Measurements from ENCODE around the gene AGT. TPM values are rescaled to one million over a fixed set of nuclear protein-coding genes. Genes with fewer than 3 reads are reported as not detected.

AGT gene
- polyA plus RNA-seq, 1 donor (not counting 4 experiments of a cell fraction or from before 2014, with no cell fraction given), result not detected

DNA sequence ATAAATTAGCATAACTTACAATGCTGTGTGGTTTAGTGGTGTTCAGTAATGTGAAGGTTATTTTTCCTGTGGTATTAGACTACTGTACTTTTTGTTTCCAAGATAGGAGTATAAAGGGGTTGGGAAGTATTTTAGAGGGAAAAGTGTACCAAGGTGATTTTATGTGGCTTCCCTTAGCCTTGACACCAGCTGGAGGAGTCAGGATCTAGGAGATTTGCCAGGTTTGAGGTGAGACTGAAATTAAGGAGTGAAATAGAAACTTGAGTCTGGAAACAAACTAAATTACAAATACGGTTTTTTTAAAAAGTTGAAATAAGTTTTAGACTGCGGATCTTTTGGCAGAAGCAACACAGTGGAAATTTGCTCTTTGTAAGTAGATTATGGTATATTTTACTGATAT is 39.3 kb downstream of the AGT start:
- DNase-seq (ENCODE audit: low read depth, low spot score) (no peak), FAIRE-seq (no peak)
- no peaks in the 10 kb centered on the region for H3K9me1 ChIP-seq (ENCODE audit: control insufficient read depth, extremely low read depth, insufficient read depth, low read length)
- no peak overlapping the region for H3K4me2 ChIP-seq (ENCODE audit: control insufficient read depth, extremely low read depth, insufficient read depth, low read depth, low read length)
- H3K9ac ChIP-seq (ENCODE audit: control insufficient read depth, extremely low read depth, insufficient read depth, low read length), result no peak overlapping the region
- H3K27ac ChIP-seq (ENCODE audit: control insufficient read depth, insufficient read depth, low read length), result no peak overlapping the region
- H4K20me1 ChIP-seq (ENCODE audit: control insufficient read depth, extremely low read depth, insufficient read depth, low read length), result no peaks in the 10 kb centered on the region
- H3K36me3 ChIP-seq (ENCODE audit: control insufficient read depth in 2 of 2, extremely low read depth in 1 of 2, insufficient read depth in 2 of 2, low read length in 2 of 2), result peaks cover 3 to 7% of the 10 kb centered on the region in 2 experiments
- TF ChIP-seq, protein P1, sequence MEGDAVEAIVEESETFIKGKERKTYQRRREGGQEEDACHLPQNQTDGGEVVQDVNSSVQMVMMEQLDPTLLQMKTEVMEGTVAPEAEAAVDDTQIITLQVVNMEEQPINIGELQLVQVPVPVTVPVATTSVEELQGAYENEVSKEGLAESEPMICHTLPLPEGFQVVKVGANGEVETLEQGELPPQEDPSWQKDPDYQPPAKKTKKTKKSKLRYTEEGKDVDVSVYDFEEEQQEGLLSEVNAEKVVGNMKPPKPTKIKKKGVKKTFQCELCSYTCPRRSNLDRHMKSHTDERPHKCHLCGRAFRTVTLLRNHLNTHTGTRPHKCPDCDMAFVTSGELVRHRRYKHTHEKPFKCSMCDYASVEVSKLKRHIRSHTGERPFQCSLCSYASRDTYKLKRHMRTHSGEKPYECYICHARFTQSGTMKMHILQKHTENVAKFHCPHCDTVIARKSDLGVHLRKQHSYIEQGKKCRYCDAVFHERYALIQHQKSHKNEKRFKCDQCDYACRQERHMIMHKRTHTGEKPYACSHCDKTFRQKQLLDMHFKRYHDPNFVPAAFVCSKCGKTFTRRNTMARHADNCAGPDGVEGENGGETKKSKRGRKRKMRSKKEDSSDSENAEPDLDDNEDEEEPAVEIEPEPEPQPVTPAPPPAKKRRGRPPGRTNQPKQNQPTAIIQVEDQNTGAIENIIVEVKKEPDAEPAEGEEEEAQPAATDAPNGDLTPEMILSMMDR (optimal IDR thresholded peaks at IDR 0.05 in 1 of 3, IDR thresholded peaks at IDR 0.05 in 1 of 3, conservative IDR thresholded peaks at IDR 0.05 in 1 of 3; ENCODE audit: extremely low read depth in 1 of 3, insufficient read depth in 2 of 3, low read length in 3 of 3), result no peak
- TF ChIP-seq EZH2 (IDR thresholded peaks at IDR 0.05; ENCODE audit: low read length), result no peak
- H3K79me2 ChIP-seq (ENCODE audit: control insufficient read depth, insufficient read depth, low read length), result no peaks in the 10 kb centered on the region
- no peaks in the 10 kb centered on the region for H3K9me3 ChIP-seq (ENCODE audit: control insufficient read depth, low read depth, low read length)
- no peak overlapping the region for H3K4me3 ChIP-seq (ENCODE audit: control insufficient read depth in 2 of 3, extremely low read depth in 1 of 3, insufficient read depth in 2 of 3, low read depth in 1 of 3, low read length in 3 of 3)
- no peaks in the 10 kb centered on the region for H3K27me3 ChIP-seq (ENCODE audit: control insufficient read depth, extremely low read depth, insufficient read depth, low read length)
- H2AFZ ChIP-seq (ENCODE audit: control insufficient read depth, low read length), result no peak overlapping the region
- dilution Hi-C loops (cut with MboI; ENCODE audit: extremely low pct_ligation_motif_present, low sequenced_read_pairs), result no loop called here
- no peaks in the 10 kb centered on the region for H3K4me1 ChIP-seq (ENCODE audit: control insufficient read depth, extremely low read depth, insufficient read depth, low read length)

DNA sequence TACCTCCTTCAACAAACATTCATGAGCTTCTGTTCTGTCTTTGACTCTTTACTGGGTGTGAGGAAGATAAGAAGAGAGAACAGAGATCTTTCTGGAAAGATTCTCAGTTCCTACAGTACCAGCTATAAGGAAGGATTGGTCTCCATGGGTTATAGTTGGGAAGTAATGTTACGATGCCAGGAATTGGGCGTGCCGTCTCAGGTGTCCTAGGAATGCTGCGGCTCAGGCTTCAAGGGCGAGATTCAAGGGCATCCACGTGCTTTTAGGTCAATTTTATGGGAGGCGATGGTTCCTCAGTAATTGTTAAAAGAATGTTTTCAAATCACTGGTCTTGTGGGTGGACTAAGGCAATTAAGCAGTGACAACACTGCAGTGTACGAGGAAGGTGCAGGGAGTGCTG is 44.4 kb downstream of the AGT start:
- no peak for TF ChIP-seq EZH2 (IDR thresholded peaks at IDR 0.05; ENCODE audit: low read length)
- H3K9me1 ChIP-seq (ENCODE audit: control insufficient read depth, extremely low read depth, insufficient read depth, low read length), result no peaks in the 10 kb centered on the region
- peaks cover 7 to 9% of the 10 kb centered on the region in 2 experiments for H3K36me3 ChIP-seq (ENCODE audit: control insufficient read depth in 2 of 2, extremely low read depth in 1 of 2, insufficient read depth in 2 of 2, low read length in 2 of 2)

DNA sequence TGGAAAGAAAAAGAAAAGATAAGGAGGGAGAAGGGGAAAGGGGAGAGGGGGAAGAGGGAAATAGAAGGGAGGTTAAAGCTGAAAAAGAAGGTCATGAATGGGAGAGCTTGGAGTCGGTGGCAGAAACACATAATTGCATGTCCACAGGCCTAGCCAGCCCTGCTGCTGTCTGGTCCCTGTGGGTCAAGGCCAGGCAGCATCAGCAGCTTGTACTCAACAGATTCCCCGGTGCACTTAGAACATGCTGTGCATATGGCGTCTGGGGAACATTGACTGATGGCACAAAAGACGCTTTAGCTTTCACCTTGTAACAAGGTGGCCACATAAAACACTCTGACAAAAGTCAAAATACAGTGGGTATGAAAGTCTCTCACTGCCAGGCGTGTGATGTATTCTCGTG is 45.7 kb downstream of the AGT start:
- H3K27me3 ChIP-seq (ENCODE audit: control insufficient read depth, extremely low read depth, insufficient read depth, low read length), result no peaks in the 10 kb centered on the region
- H2AFZ ChIP-seq (ENCODE audit: control insufficient read depth, low read length), result no peak overlapping the region
- no peak overlapping the region for H3K4me2 ChIP-seq (ENCODE audit: control insufficient read depth, extremely low read depth, insufficient read depth, low read depth, low read length)
- H3K4me3 ChIP-seq (ENCODE audit: control insufficient read depth in 2 of 3, extremely low read depth in 1 of 3, insufficient read depth in 2 of 3, low read depth in 1 of 3, low read length in 3 of 3), result no peak overlapping the region
- H3K9me3 ChIP-seq (ENCODE audit: control insufficient read depth, low read depth, low read length), result no peaks in the 10 kb centered on the region
- no peaks in the 10 kb centered on the region for H3K79me2 ChIP-seq (ENCODE audit: control insufficient read depth, insufficient read depth, low read length)
- no peaks in the 10 kb centered on the region for H3K9me1 ChIP-seq (ENCODE audit: control insufficient read depth, extremely low read depth, insufficient read depth, low read length)
- no peak overlapping the region for H3K27ac ChIP-seq (ENCODE audit: control insufficient read depth, insufficient read depth, low read length)
- dilution Hi-C loops (cut with MboI; ENCODE audit: extremely low pct_ligation_motif_present, low sequenced_read_pairs), result no loop called here
- TF ChIP-seq, protein P1 (optimal IDR thresholded peaks at IDR 0.05 in 1 of 3, IDR thresholded peaks at IDR 0.05 in 1 of 3, conservative IDR thresholded peaks at IDR 0.05 in 1 of 3; ENCODE audit: extremely low read depth in 1 of 3, insufficient read depth in 2 of 3, low read length in 3 of 3), result no peak
- no peak for TF ChIP-seq EZH2 (IDR thresholded peaks at IDR 0.05; ENCODE audit: low read length)
- H3K36me3 ChIP-seq (ENCODE audit: control insufficient read depth in 2 of 2, extremely low read depth in 1 of 2, insufficient read depth in 2 of 2, low read length in 2 of 2), result peaks cover 7 to 10% of the 10 kb centered on the region in 2 experiments
- H3K9ac ChIP-seq (ENCODE audit: control insufficient read depth, extremely low read depth, insufficient read depth, low read length), result no peak overlapping the region
- FAIRE-seq (no peak), DNase-seq (ENCODE audit: low read depth, low spot score) (no peak)
- H4K20me1 ChIP-seq (ENCODE audit: control insufficient read depth, extremely low read depth, insufficient read depth, low read length), result no peaks in the 10 kb centered on the region
- H3K4me1 ChIP-seq (ENCODE audit: control insufficient read depth, extremely low read depth, insufficient read depth, low read length), result no peaks in the 10 kb centered on the region

More for the DNA sequence above, 44.4 kb downstream of the AGT start:
- no peak overlapping the region for H3K9ac ChIP-seq (ENCODE audit: control insufficient read depth, extremely low read depth, insufficient read depth, low read length)
- no peak overlapping the region for H3K27ac ChIP-seq (ENCODE audit: control insufficient read depth, insufficient read depth, low read length)
- no peak overlapping the region for H3K4me2 ChIP-seq (ENCODE audit: control insufficient read depth, extremely low read depth, insufficient read depth, low read depth, low read length)
- H3K79me2 ChIP-seq (ENCODE audit: control insufficient read depth, insufficient read depth, low read length), result no peaks in the 10 kb centered on the region
- dilution Hi-C loops (cut with MboI; ENCODE audit: extremely low pct_ligation_motif_present, low sequenced_read_pairs), result no loop called here
- no peaks in the 10 kb centered on the region for H3K9me3 ChIP-seq (ENCODE audit: control insufficient read depth, low read depth, low read length)
- H3K4me3 ChIP-seq (ENCODE audit: control insufficient read depth in 2 of 3, extremely low read depth in 1 of 3, insufficient read depth in 2 of 3, low read depth in 1 of 3, low read length in 3 of 3), result no peak overlapping the region
- no peak for FAIRE-seq
- H3K4me1 ChIP-seq (ENCODE audit: control insufficient read depth, extremely low read depth, insufficient read depth, low read length), result no peaks in the 10 kb centered on the region
- no peak for DNase-seq (ENCODE audit: low read depth, low spot score)
- H3K27me3 ChIP-seq (ENCODE audit: control insufficient read depth, extremely low read depth, insufficient read depth, low read length), result no peaks in the 10 kb centered on the region
- H2AFZ ChIP-seq (ENCODE audit: control insufficient read depth, low read length), result no peak overlapping the region
- H4K20me1 ChIP-seq (ENCODE audit: control insufficient read depth, extremely low read depth, insufficient read depth, low read length), result no peaks in the 10 kb centered on the region
